Measurements from ENCODE around the gene SP1. TPM values are rescaled to one million over a fixed set of nuclear protein-coding genes. Genes with fewer than 3 reads are reported as not detected.
A peak's percentile ranks its signal among the peaks of the same experiment; 100 is the strongest.
"Not testable (repeated sequence)": the region's sequence is repeated elsewhere in the genome, so short reads cannot be mapped to it uniquely, and the experiment has no call there.

Gene SP1
- total RNA-seq, 1 donor from 2014 or later = 27.4 TPM

DNA sequence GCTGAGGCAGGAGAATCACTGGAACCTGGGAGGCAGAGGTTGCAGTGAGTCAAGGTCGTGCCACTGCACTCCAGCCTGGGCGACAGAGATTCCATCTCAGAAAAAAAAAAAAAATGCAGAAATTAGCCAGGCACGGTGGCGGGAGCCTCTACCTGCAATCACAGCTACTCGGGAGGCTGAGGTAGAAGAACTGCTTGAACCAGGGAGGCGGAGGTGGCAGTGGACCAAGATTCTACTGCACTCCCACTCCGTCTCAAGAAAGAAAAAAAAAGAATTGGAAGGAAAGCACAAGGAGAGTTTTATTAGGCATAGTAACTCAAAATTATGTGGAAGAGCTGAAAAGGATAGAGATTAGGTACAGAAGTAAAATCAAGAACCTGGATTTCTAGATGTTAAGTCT, 22.9 kb downstream of the SP1 start:
- Histone ChIP-seq H3K27ac (replicated peaks) (no peak overlapping the region), H3K4me1 (peaks cover 19% of the 10 kb centered on the region), H3K4me3 (no peak overlapping the region), H3K27me3 (ENCODE audit: low read depth) (no peaks in the 10 kb centered on the region), H3K9me3 (replicated peaks) (no peaks in the 10 kb centered on the region), H3K36me3 (peaks cover 55% of the 10 kb centered on the region)
- intact Hi-C loops (cut with micrococcal nuclease) = no loop called here
- no peak for TF ChIP-seq CTCF (IDR thresholded peaks at IDR 0.05; ENCODE audit: borderline replicate concordance)
- no peak for DNase-seq

DNA sequence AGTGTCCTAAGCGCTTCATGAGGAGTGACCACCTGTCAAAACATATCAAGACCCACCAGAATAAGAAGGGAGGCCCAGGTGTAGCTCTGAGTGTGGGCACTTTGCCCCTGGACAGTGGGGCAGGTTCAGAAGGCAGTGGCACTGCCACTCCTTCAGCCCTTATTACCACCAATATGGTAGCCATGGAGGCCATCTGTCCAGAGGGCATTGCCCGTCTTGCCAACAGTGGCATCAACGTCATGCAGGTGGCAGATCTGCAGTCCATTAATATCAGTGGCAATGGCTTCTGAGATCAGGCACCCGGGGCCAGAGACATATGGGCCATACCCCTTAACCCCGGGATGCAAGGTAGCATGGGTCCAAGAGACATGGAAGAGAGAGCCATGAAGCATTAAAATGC, 31.0 kb downstream of the SP1 start:
- TF ChIP-seq CTCF (IDR thresholded peaks at IDR 0.05; ENCODE audit: borderline replicate concordance) = no peak
- H3K27ac ChIP-seq (replicated peaks) = no peak overlapping the region
- H3K4me3 ChIP-seq = no peak overlapping the region
- intact Hi-C loops (cut with micrococcal nuclease) = no loop called here
- no peak for DNase-seq
- H3K36me3 ChIP-seq = peaks cover 64% of the 10 kb centered on the region
- no peaks in the 10 kb centered on the region for H3K27me3 ChIP-seq (ENCODE audit: low read depth)
- H3K9me3 ChIP-seq (replicated peaks) = no peaks in the 10 kb centered on the region
- H3K4me1 ChIP-seq = peaks cover 44% of the 10 kb centered on the region

DNA sequence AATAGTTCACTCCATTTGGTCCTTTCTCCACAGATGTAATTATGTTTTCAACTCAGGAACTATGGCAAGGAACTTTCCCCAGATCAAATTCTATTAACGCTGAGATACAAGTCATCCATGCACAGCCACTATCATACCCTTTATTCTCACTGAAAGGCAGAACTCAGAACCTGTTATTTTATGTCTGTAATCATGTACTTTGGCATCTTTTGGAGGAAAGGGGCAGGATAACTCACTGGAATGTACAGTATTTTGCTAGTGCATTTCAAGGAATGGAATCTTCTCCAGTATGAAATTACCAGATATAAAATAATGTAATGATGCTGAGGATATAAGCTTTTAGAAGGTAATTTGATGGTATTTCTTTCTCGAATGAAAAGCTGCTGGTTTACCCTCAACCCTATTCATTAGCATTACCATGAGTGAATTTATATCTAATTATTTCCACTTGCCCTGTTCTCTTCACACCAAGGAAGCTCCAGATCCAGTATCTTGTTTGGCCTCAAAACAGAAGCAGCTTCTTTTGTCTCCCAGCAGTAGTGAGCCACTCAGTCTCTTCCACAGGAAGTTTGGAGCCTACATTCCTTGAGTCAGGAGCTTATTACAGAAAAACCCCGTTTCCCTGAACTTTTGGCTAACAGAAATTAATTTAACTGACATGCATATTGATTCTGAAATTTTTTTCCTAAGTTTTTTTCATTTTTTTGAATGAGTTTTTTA, 33.7 kb downstream of the SP1 start:
- no peak overlapping the region for H3K4me3 ChIP-seq
- H3K4me1 ChIP-seq = peaks cover 45% of the 10 kb centered on the region
- TF ChIP-seq CTCF (IDR thresholded peaks at IDR 0.05; ENCODE audit: borderline replicate concordance) = no peak
- no peaks in the 10 kb centered on the region for H3K9me3 ChIP-seq (replicated peaks)
- no peaks in the 10 kb centered on the region for H3K27me3 ChIP-seq (ENCODE audit: low read depth)
- no peak for DNase-seq
- H3K27ac ChIP-seq (replicated peaks) = peak overlapping the region; percentile 65
- intact Hi-C loops (cut with micrococcal nuclease) = no loop called here
- peaks cover 39% of the 10 kb centered on the region for H3K36me3 ChIP-seq

DNA sequence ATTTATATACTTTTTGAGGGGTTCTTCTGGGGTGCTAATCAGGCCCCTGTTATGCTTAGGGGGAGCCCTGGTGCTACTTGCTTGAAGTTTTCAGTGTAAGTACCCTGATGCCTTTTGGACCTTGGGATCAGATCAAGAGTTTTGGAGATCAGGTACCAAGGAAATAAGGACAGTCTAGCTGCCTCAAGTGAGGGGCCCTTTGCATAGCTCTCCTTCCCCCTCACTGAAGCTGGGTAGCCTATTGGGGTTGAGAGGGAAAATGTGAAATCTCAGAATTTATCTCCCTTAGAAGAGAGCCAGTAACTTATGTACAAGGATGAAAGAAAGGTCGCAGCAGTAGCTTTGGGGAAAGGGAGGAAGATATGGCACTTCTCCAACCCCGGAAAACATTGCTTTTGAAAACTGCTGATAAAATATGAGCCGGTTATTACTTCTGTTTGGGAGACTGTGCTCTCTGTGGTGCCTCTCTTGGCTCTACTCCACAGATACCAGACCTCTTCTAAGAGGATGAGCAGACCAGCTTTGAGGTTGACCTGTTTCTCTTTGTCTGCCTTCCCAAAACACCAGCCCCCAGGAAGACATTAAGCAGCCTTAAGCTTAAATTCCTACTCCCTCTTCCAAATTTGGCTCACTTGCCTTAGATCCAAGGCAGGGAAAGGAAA, 34.9 kb downstream of the SP1 start:
- Histone ChIP-seq H3K36me3 (peaks cover 26% of the 10 kb centered on the region), H3K9me3 (replicated peaks) (no peaks in the 10 kb centered on the region), H3K27me3 (ENCODE audit: low read depth) (no peaks in the 10 kb centered on the region), H3K4me3 (no peak overlapping the region), H3K27ac (replicated peaks) (peak overlapping the region; percentile 25), H3K4me1 (peaks cover 45% of the 10 kb centered on the region)
- no peak for TF ChIP-seq CTCF (IDR thresholded peaks at IDR 0.05; ENCODE audit: borderline replicate concordance)
- DNase-seq = no peak
- intact Hi-C loops (cut with micrococcal nuclease) = no loop called here

GRCh38 chr12:53415752-53416389, 35.9 kb downstream of the SP1 start:
- Histone ChIP-seq H3K36me3 (peaks cover 17% of the 10 kb centered on the region), H3K27ac (replicated peaks) (peak overlapping the region; percentile 25), H3K4me1 (peaks cover 47% of the 10 kb centered on the region)
- H3K27me3 ChIP-seq (ENCODE audit: low read depth); H3K4me3 ChIP-seq; intact Hi-C loops (cut with micrococcal nuclease); H3K9me3 ChIP-seq (replicated peaks); DNase-seq: not testable (repeated sequence)

GRCh38 chr12:53417291-53417816, 37.4 kb downstream of the SP1 start:
- H3K36me3 ChIP-seq; intact Hi-C loops (cut with micrococcal nuclease); H3K27ac ChIP-seq (replicated peaks); H3K4me3 ChIP-seq; DNase-seq; H3K9me3 ChIP-seq (replicated peaks); H3K27me3 ChIP-seq (ENCODE audit: low read depth): not testable (repeated sequence)
- peaks cover 49% of the 10 kb centered on the region for H3K4me1 ChIP-seq

Measured in left ventricle myocardium inferior (tissue), 1 donor.